HEK293 (cell line): Measurements from ENCODE around the gene HLA-DRB5.

Experiments
- CTCF ChIP-seq: fragments of 450-650 bp; formaldehyde crosslinking; IDR thresholded peaks from 2 replicates; pipeline ENCODE4 v1.5.1; 2016; ENCODE audit warnings: missing biosample characterization, missing genetic modification characterization
- KLF10 ChIP-seq: fragments of 450-650 bp; IDR thresholded peaks from 2 replicates; pipeline ENCODE4 v1.5.1; 2018; ENCODE audit warnings: missing biosample characterization, mild to moderate bottlenecking, missing genetic modification characterization
- ZNF138 ChIP-seq: fragments of 450-650 bp; formaldehyde crosslinking; IDR thresholded peaks from 2 replicates; pipeline ENCODE4 v1.5.1; 2016; ENCODE audit warnings: missing biosample characterization, missing genetic modification characterization, borderline replicate concordance
- ZNF146 ChIP-seq: fragments of 450-650 bp; formaldehyde crosslinking; IDR thresholded peaks from 2 replicates; pipeline ENCODE4 v1.5.1; 2016; ENCODE audit warnings: missing biosample characterization, missing genetic modification characterization
- ZNF248 ChIP-seq: fragments of 450-650 bp; formaldehyde crosslinking; IDR thresholded peaks from 2 replicates; pipeline ENCODE4 v1.5.1; 2017; ENCODE audit warnings: missing biosample characterization, missing genetic modification characterization
- ZNF404 ChIP-seq: fragments of 450-650 bp; formaldehyde crosslinking; IDR thresholded peaks from 2 replicates; pipeline ENCODE4 v1.5.1; 2017; ENCODE audit warnings: missing biosample characterization, missing genetic modification characterization
- ZNF585B ChIP-seq: fragments of 450-650 bp; formaldehyde crosslinking; IDR thresholded peaks from 2 replicates; pipeline ENCODE4 v1.5.1; 2016; ENCODE audit warnings: missing biosample characterization, missing genetic modification characterization
- TF ChIP-seq, protein P1 (sequence below): sonication (generic); formaldehyde crosslinking; IDR thresholded peaks from 2 replicates; pipeline ENCODE4 v1.8.1; 2022; ENCODE audit warnings: mild to moderate bottlenecking, moderate library complexity, missing genetic modification reagents
- TF ChIP-seq, protein P2 (sequence below): fragments of 450-650 bp; formaldehyde crosslinking; IDR thresholded peaks from 2 replicates; pipeline ENCODE4 v1.5.1; 2016; ENCODE audit warnings: missing biosample characterization, missing genetic modification characterization

GRCh38 chr6:32553037-32553742, 23.1 kb upstream of the HLA-DRB5 start:
- no peak for TF ChIP-seq ZNF248 (tag by site-specific recombination)
- TF ChIP-seq, protein P1, sequence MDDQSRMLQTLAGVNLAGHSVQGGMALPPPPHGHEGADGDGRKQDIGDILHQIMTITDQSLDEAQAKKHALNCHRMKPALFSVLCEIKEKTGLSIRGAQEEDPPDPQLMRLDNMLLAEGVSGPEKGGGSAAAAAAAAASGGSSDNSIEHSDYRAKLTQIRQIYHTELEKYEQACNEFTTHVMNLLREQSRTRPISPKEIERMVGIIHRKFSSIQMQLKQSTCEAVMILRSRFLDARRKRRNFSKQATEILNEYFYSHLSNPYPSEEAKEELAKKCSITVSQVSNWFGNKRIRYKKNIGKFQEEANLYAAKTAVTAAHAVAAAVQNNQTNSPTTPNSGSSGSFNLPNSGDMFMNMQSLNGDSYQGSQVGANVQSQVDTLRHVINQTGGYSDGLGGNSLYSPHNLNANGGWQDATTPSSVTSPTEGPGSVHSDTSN = no peak
- TF ChIP-seq, protein P2, sequence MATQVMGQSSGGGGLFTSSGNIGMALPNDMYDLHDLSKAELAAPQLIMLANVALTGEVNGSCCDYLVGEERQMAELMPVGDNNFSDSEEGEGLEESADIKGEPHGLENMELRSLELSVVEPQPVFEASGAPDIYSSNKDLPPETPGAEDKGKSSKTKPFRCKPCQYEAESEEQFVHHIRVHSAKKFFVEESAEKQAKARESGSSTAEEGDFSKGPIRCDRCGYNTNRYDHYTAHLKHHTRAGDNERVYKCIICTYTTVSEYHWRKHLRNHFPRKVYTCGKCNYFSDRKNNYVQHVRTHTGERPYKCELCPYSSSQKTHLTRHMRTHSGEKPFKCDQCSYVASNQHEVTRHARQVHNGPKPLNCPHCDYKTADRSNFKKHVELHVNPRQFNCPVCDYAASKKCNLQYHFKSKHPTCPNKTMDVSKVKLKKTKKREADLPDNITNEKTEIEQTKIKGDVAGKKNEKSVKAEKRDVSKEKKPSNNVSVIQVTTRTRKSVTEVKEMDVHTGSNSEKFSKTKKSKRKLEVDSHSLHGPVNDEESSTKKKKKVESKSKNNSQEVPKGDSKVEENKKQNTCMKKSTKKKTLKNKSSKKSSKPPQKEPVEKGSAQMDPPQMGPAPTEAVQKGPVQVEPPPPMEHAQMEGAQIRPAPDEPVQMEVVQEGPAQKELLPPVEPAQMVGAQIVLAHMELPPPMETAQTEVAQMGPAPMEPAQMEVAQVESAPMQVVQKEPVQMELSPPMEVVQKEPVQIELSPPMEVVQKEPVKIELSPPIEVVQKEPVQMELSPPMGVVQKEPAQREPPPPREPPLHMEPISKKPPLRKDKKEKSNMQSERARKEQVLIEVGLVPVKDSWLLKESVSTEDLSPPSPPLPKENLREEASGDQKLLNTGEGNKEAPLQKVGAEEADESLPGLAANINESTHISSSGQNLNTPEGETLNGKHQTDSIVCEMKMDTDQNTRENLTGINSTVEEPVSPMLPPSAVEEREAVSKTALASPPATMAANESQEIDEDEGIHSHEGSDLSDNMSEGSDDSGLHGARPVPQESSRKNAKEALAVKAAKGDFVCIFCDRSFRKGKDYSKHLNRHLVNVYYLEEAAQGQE (tag by site-specific recombination) = no peak
- no peak for TF ChIP-seq ZNF138
- no peak for TF ChIP-seq CTCF
- TF ChIP-seq ZNF146 (tag by site-specific recombination) = no peak
- TF ChIP-seq ZNF585B (tag by site-specific recombination) = no peak
- no peak for TF ChIP-seq KLF10 (tag by site-specific recombination)
- no peak for TF ChIP-seq ZNF404 (tag by site-specific recombination)
